H9 (cell line): ENCODE results near the gene ADORA2B. TPM values are rescaled to one million over a fixed set of nuclear protein-coding genes. Genes with fewer than 3 reads are reported as not detected.
A peak's percentile ranks its signal among the peaks of the same experiment; 100 is the strongest.

Experiments
- DNase-seq: peaks from one replicate; pipeline ENCODE4 v3.0.0-alpha.2; 2017
- H2AFZ ChIP-seq: one replicate; pipeline ENCODE4 v1.6.1; 2013; ENCODE audit warnings: mild to moderate bottlenecking, low read length, control low read depth, moderate library complexity
- H2AK5ac ChIP-seq: 2 replicates; pipeline ENCODE4 v1.6.1; 2013; ENCODE audit warnings: low read length, control low read depth, mixed read lengths; ENCODE audit not compliant: insufficient read length
- H2BK120ac ChIP-seq: one replicate; pipeline ENCODE4 v1.6.1; 2013; ENCODE audit warnings: low read depth, mild to moderate bottlenecking, low read length, control low read depth, inconsistent platforms; ENCODE audit not compliant: poor library complexity, severe bottlenecking
- H2BK12ac ChIP-seq: 2 replicates; pipeline ENCODE4 v1.6.1; 2013; ENCODE audit warnings: low read length, control low read depth, mixed read lengths, low read depth; ENCODE audit not compliant: insufficient read length
- H2BK15ac ChIP-seq: 2 replicates; pipeline ENCODE4 v1.6.1; 2013; ENCODE audit warnings: low read depth, low read length, control low read depth
- H2BK20ac ChIP-seq: one replicate; pipeline ENCODE4 v1.6.1; 2013; ENCODE audit warnings: low read depth, mild to moderate bottlenecking, low read length, control low read depth, inconsistent platforms; ENCODE audit not compliant: poor library complexity, severe bottlenecking
- H2BK5ac ChIP-seq: 2 replicates; pipeline ENCODE4 v1.6.1; 2013; ENCODE audit warnings: low read length, control low read depth, mixed read lengths; ENCODE audit not compliant: insufficient read length
- H3K14ac ChIP-seq: 2 replicates; pipeline ENCODE4 v1.6.1; 2013; ENCODE audit warnings: low read length, control low read depth; ENCODE audit not compliant: insufficient read depth
- H3K18ac ChIP-seq: 2 replicates; pipeline ENCODE4 v1.6.1; 2013; ENCODE audit warnings: low read depth, mild to moderate bottlenecking, mixed read lengths, low read length, control low read depth; ENCODE audit not compliant: insufficient read length
- H3K23ac ChIP-seq: 2 replicates; pipeline ENCODE4 v1.6.1; 2013; ENCODE audit warnings: low read length, control low read depth, mixed read lengths, low read depth; ENCODE audit not compliant: insufficient read length
- H3K23me2 ChIP-seq: 2 replicates; pipeline ENCODE4 v1.6.1; 2013; ENCODE audit warnings: low read depth, mild to moderate bottlenecking, mixed read lengths, low read length, control low read depth; ENCODE audit not compliant: insufficient read length, poor library complexity, severe bottlenecking
- H3K27ac ChIP-seq: 2 replicates; pipeline ENCODE4 v1.5.1; 2013; ENCODE audit warnings: low read length, control low read depth, mixed read lengths, low read depth; ENCODE audit not compliant: insufficient read length
- H3K27me3 ChIP-seq: 2 replicates; pipeline ENCODE4 v1.6.1; 2013; ENCODE audit warnings: low read length, control low read depth, inconsistent platforms; ENCODE audit not compliant: insufficient read depth
- H3K4ac ChIP-seq: 2 replicates; pipeline ENCODE4 v1.6.1; 2013; ENCODE audit warnings: low read depth, mild to moderate bottlenecking, control low read depth, inconsistent platforms, low read length, moderate library complexity
- H3K4me1 ChIP-seq: 2 replicates; pipeline ENCODE4 v1.6.1; 2013; ENCODE audit warnings: low read length, control low read depth, inconsistent platforms; ENCODE audit not compliant: insufficient read depth
- H3K4me2 ChIP-seq: 2 replicates; pipeline ENCODE4 v1.6.1; 2013; ENCODE audit warnings: low read length, control low read depth, mixed read lengths; ENCODE audit not compliant: insufficient read length, insufficient read depth
- H3K56ac ChIP-seq: 2 replicates; pipeline ENCODE4 v1.6.1; 2013; ENCODE audit warnings: low read depth, mild to moderate bottlenecking, mixed read lengths, low read length, control low read depth; ENCODE audit not compliant: insufficient read length
- H3K79me1 ChIP-seq: 2 replicates; pipeline ENCODE4 v1.6.1; 2013; ENCODE audit warnings: low read depth, mild to moderate bottlenecking, moderate library complexity, low read length, control low read depth, inconsistent platforms; ENCODE audit not compliant: insufficient read depth, poor library complexity, severe bottlenecking
- H3K79me2 ChIP-seq: 2 replicates; pipeline ENCODE4 v1.6.1; 2013; ENCODE audit warnings: low read length, control low read depth, inconsistent platforms; ENCODE audit not compliant: insufficient read depth
- H3K9ac ChIP-seq: 2 replicates; pipeline ENCODE4 v1.6.1; 2013; ENCODE audit warnings: low read length, control low read depth, mixed read lengths; ENCODE audit not compliant: insufficient read length; ENCODE audit errors: extremely low read depth
- H3K9me3 ChIP-seq: one replicate; pipeline ENCODE4 v1.6.1; 2013; ENCODE audit warnings: low read depth, low read length, inconsistent platforms; ENCODE audit not compliant: control insufficient read depth
- H3T11ph ChIP-seq: one replicate; pipeline ENCODE4 v1.6.1; 2013; ENCODE audit warnings: mild to moderate bottlenecking, low read length, control low read depth, inconsistent platforms
- H4K20me1 ChIP-seq: one replicate; pipeline ENCODE4 v1.6.1; 2013; ENCODE audit not compliant: control insufficient read depth, insufficient read length, insufficient read depth
- H4K5ac ChIP-seq: 2 replicates; pipeline ENCODE4 v1.6.1; 2013; ENCODE audit warnings: low read depth, mild to moderate bottlenecking, mixed read lengths, low read length, control low read depth; ENCODE audit not compliant: insufficient read length
- H4K8ac ChIP-seq: replicated peaks from 2 replicates; pipeline ENCODE4 v1.6.1; 2013; ENCODE audit warnings: low read length, control low read depth, mixed read lengths, low read depth; ENCODE audit not compliant: insufficient read length
- H4K91ac ChIP-seq: 2 replicates; pipeline ENCODE4 v1.6.1; 2013; ENCODE audit warnings: low read depth, mild to moderate bottlenecking, moderate library complexity, mixed read lengths, low read length, control low read depth; ENCODE audit not compliant: insufficient read length
- H3K27ac Mint-ChIP-seq, 3 experiments: 2 replicates in 2 of 3; 3 replicates in 1 of 3; pipeline ENCODE4 v1.8.0; 2020 to 2021; ENCODE audit warnings: mixed read lengths in 3 of 3, mild to moderate bottlenecking in 1 of 3, moderate library complexity in 1 of 3
- H3K27me3 Mint-ChIP-seq: 2 replicates; pipeline ENCODE4 v1.8.0; 2021; ENCODE audit warnings: low read depth, mild to moderate bottlenecking, moderate library complexity, mixed read lengths
- H3K36me3 Mint-ChIP-seq, 3 experiments: 2 replicates in 2 of 3; 3 replicates in 1 of 3; pipeline ENCODE4 v1.8.0; 2020 to 2021; ENCODE audit warnings: low read depth in 3 of 3, mixed read lengths in 3 of 3; ENCODE audit not compliant: insufficient read depth in 1 of 3
- H3K4me1 Mint-ChIP-seq, 2 experiments: 2 replicates each; pipeline ENCODE4 v1.8.0; 2020; ENCODE audit warnings: mixed read lengths in 2 of 2
- H3K4me3 Mint-ChIP-seq, 2 experiments: 2 replicates in 1 of 2; 3 replicates in 1 of 2; pipeline ENCODE4 v1.8.0; 2020 to 2021; ENCODE audit warnings: mild to moderate bottlenecking in 2 of 2, mixed read lengths in 2 of 2, moderate library complexity in 1 of 2
- H3K9me3 Mint-ChIP-seq, 2 experiments: 2 replicates in 1 of 2; 3 replicates in 1 of 2; pipeline ENCODE4 v1.8.0; 2020; ENCODE audit warnings: mild to moderate bottlenecking in 2 of 2, mixed read lengths in 2 of 2, moderate library complexity in 1 of 2
- WGBS: extraction: QIAGEN DNeasy Blood & Tissue Kit; methylation state at CpG from one replicate; pipeline ENCODE4 v1.1.7; 2013; ENCODE audit warnings: missing lambda C conversion rate, low lambda C conversion rate, mixed read lengths; ENCODE audit not compliant: insufficient read length; ENCODE audit errors: extremely low coverage; 5-methylcytosine and 5-hydroxymethylcytosine counted together
- total RNA-seq: library from RNA; stranded (reverse); gene quantifications from 2 replicates; pipeline ENCODE4 v1.2.1, GENCODE V29; 2021
- TF ChIP-seq, protein P1 (sequence below): fragments of 200-600 bp; sonication (generic); conservative IDR thresholded peaks from 3 replicates; pipeline ENCODE4 v1.8.0; 2021; ENCODE audit warnings: antibody characterized with exemption, mild to moderate bottlenecking

ADORA2B gene
- total RNA-seq, 1 experiment from 2014 or later = 3.1 TPM

DNA sequence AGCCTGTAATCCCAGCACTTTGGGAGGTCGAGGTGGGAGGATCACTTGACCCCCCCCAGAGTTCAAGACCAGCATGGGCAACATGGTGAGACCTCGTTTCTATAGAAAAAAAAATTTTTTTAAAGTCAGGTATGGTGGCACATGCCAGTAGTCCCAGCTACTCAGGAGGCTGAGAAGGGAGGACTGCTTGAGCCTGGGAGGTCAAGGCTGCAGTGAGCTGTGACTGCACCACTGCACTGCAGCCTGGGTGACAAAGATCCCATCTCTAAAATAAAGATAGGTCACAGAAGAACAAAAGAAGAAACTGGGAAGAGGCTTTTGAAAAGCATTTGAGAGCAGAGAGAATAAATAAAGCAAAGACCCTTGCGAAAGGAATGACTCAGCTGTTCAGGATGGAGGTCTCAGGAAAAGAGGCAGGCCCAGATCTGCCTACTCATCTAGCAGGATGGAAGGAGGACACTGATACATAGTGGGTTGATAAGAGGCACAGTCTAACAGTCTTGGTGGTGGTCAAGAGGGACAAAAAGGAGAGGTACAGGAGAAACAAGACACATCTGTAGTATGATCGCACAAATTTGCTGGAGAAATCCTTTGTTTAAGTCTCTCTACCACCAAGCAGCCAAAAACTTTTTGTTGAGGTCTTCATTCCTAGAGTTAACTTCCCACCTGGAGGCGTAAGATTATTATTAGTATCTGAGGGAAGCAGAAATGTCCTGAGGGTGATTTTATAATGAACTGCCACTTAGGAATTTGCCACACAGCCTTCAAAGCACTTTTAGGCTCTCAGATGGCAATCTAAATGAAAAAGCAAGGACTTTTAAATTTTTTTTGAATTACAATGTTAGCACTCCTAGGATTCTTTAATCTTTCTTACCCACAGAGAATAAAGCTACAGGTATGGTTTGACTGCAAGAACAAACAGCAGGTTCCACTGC lies 37.0 kb downstream of the ADORA2B start:
- no peak overlapping the region for H3K23ac ChIP-seq
- no peak overlapping the region for H2BK120ac ChIP-seq
- H3K4me3 Mint-ChIP-seq = no peak overlapping the region
- no peak overlapping the region for H4K91ac ChIP-seq
- H4K5ac ChIP-seq = no peak overlapping the region
- H2BK12ac ChIP-seq = no peak overlapping the region
- no peak overlapping the region for H2BK20ac ChIP-seq
- H2BK15ac ChIP-seq = no peak overlapping the region
- no peaks in the 10 kb centered on the region for H3K27me3 ChIP-seq
- TF ChIP-seq, protein P1, sequence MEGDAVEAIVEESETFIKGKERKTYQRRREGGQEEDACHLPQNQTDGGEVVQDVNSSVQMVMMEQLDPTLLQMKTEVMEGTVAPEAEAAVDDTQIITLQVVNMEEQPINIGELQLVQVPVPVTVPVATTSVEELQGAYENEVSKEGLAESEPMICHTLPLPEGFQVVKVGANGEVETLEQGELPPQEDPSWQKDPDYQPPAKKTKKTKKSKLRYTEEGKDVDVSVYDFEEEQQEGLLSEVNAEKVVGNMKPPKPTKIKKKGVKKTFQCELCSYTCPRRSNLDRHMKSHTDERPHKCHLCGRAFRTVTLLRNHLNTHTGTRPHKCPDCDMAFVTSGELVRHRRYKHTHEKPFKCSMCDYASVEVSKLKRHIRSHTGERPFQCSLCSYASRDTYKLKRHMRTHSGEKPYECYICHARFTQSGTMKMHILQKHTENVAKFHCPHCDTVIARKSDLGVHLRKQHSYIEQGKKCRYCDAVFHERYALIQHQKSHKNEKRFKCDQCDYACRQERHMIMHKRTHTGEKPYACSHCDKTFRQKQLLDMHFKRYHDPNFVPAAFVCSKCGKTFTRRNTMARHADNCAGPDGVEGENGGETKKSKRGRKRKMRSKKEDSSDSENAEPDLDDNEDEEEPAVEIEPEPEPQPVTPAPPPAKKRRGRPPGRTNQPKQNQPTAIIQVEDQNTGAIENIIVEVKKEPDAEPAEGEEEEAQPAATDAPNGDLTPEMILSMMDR = no peak
- H2AFZ ChIP-seq = no peak overlapping the region
- WGBS = no CpG with 5 or more reads among the region's 5 CpGs
- H3K79me1 ChIP-seq = no peaks in the 10 kb centered on the region
- H3K4me1 Mint-ChIP-seq = peaks cover 7 to 12% of the 10 kb centered on the region in 2 experiments
- H3K56ac ChIP-seq = no peak overlapping the region
- DNase-seq = no peak
- H4K8ac ChIP-seq = no peak overlapping the region
- H2AK5ac ChIP-seq = no peak overlapping the region
- H3K9me3 ChIP-seq = peaks cover 5% of the 10 kb centered on the region
- H3K36me3 Mint-ChIP-seq = peaks cover 43 to 78% (median 77%) of the 10 kb centered on the region in 3 experiments
- H3T11ph ChIP-seq = no peak overlapping the region
- H3K9ac ChIP-seq = no peak overlapping the region
- peaks cover 6 to 8% of the 10 kb centered on the region in 2 experiments; a peak in 4 of 5 replicates for H3K9me3 Mint-ChIP-seq
- H2BK5ac ChIP-seq = no peak overlapping the region
- H3K4me2 ChIP-seq = no peak overlapping the region
- no peak overlapping the region for H3K14ac ChIP-seq
- H4K20me1 ChIP-seq = no peaks in the 10 kb centered on the region
- H3K27ac ChIP-seq = no peak overlapping the region
- peak overlapping the region; percentile 46 to 92 (median 60); a peak in 6 of 7 replicates for H3K27ac Mint-ChIP-seq
- no peak overlapping the region for H3K4ac ChIP-seq
- no peaks in the 10 kb centered on the region; the same call in 1 of the 2 replicates for H3K4me1 ChIP-seq
- H3K79me2 ChIP-seq = no peaks in the 10 kb centered on the region
- H3K23me2 ChIP-seq = no peaks in the 10 kb centered on the region
- H3K18ac ChIP-seq = no peak overlapping the region
- H3K27me3 Mint-ChIP-seq = no peaks in the 10 kb centered on the region
